Measurements from ENCODE around the gene GLT8D1. TPM values are rescaled to one million over a fixed set of nuclear protein-coding genes. Genes with fewer than 3 reads are reported as not detected.

The GLT8D1 gene
- polyA plus RNA-seq, 2 of the 4 experiments (the other 2 are of a cell fraction) = 37.3 to 58.5 TPM

DNA sequence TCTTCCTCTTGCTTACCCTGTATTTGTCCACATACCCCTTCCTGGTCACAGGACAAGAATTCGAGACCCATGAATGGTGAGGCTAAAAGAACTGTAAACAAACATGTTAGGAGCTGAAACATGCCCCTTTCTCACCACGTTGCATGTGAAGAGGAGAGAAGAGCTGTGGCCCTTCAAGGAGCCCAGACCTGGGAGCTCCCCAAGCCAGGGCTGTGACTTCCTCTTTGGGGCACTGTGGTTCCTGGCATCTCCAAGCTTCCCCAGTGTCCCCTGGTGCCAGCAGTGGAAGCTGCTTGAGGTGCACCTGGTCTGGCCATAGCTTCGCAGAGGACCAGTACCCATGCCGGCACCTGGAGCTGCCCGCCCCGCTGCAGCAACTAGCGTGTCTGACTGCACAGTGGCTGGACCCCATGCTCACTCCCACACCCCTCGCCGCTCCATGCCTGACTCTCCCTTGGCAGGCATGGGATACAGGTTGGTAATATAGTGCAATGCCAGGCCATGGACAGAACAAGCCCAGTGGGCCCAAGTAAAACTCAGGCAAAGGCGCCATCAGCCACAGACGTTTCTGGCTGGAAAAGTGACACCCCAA is 10.2 kb upstream of the GLT8D1 start:
- no peak overlapping the region for H3K4me2 ChIP-seq
- no peak for FAIRE-seq
- no peak overlapping the region for H3K27ac ChIP-seq
- no peak overlapping the region for H3K4me3 ChIP-seq
- H3K4me1 ChIP-seq = no peaks in the 10 kb centered on the region
- H3K9me3 ChIP-seq = no peaks in the 10 kb centered on the region
- 84% methylated on average over 10 of the region's 11 CpGs for WGBS (ENCODE audit: missing lambda C conversion rate)
- ChIA-PET POLR2A (interaction anchor here (0.5 to 1.2 kb wide), 2 partner anchors 10 to 97 kb away, joined by 3 read pairs; partner anchors contain the start of gene SPCS1), CTCF (interaction anchor here (1.2 kb wide), 1 partner anchor 244 kb away, joined by 3 read pairs; no protein-coding TSS in a partner anchor)
- no peak for DNase-seq (ENCODE audit: low read depth in 1 of 2, low spot score in 1 of 2)
- TF ChIP-seq TFCP2L1 (CRISPR knock-in tag; IDR thresholded peaks at IDR 0.05) = no peak
- TF ChIP-seq FOSB (CRISPR knock-in tag; IDR thresholded peaks at IDR 0.05) = no peak
- no peak for TF ChIP-seq ZC3H11A (IDR thresholded peaks at IDR 0.05)
- no peak for TF ChIP-seq CBX2 (IDR thresholded peaks at IDR 0.05; ENCODE audit: borderline replicate concordance, low read depth)
- TF ChIP-seq BHLHE40 (IDR thresholded peaks at IDR 0.05; ENCODE audit: low read depth, low read length) = no peak
- no peak for TF ChIP-seq HDAC2 (IDR thresholded peaks at IDR 0.05)
- no peak for ATAC-seq

- 88% methylated on average over 18 of the region's 39 CpGs for WGBS (ENCODE audit: missing lambda C conversion rate)
- Histone ChIP-seq H3K27ac (no peak overlapping the region), H3K9me3 (no peaks in the 10 kb centered on the region), H3K4me1 (no peaks in the 10 kb centered on the region), H3K4me3 (no peak overlapping the region), H3K4me2 (no peak overlapping the region)
- ChIA-PET POLR2A (no interaction called here), CTCF (interaction anchor here (0.6 kb wide), 1 partner anchor 476 kb away, joined by 4 read pairs; the partner anchor contains the start of gene TWF2)
- ATAC-seq (peak; percentile 34 to 47; a peak in 3 of 6 replicates), FAIRE-seq (no peak), DNase-seq (ENCODE audit: low read depth in 1 of 2, low spot score in 1 of 2) (no peak)
- TF ChIP-seq TP53 (CRISPR knock-in tag; IDR thresholded peaks at IDR 0.05) (no peak), ZSCAN20 (CRISPR knock-in tag; IDR thresholded peaks at IDR 0.05) (no peak), ELK1 (IDR thresholded peaks at IDR 0.05; ENCODE audit: low read depth, low read length) (no peak), CBX2 (IDR thresholded peaks at IDR 0.05; ENCODE audit: borderline replicate concordance, low read depth) (no peak), RFX5 (IDR thresholded peaks at IDR 0.05) (no peak), CEBPB (IDR thresholded peaks at IDR 0.05) (no peak), TFCP2L1 (CRISPR knock-in tag; IDR thresholded peaks at IDR 0.05) (no peak), CBX8 (IDR thresholded peaks at IDR 0.05) (no peak), NPAS2 (CRISPR knock-in tag; IDR thresholded peaks at IDR 0.05; ENCODE audit: borderline replicate concordance) (no peak), POLR2A (IDR thresholded peaks at IDR 0.05; ENCODE audit: low read length) (no peak), NFE2L2 (conservative IDR thresholded peaks at IDR 0.05; ENCODE audit: low read length) (no peak), CHD4 (IDR thresholded peaks at IDR 0.05; ENCODE audit: borderline replicate concordance) (no peak), HOXB5 (CRISPR knock-in tag; IDR thresholded peaks at IDR 0.05) (no peak), JUNB (IDR thresholded peaks at IDR 0.05) (no peak), RAD21 (conservative IDR thresholded peaks at IDR 0.05 in 1 of 2, IDR thresholded peaks at IDR 0.05 in 1 of 2) (no peak), FOSB (CRISPR knock-in tag; IDR thresholded peaks at IDR 0.05) (no peak), HOXB13 (CRISPR knock-in tag; IDR thresholded peaks at IDR 0.05; ENCODE audit: low read depth) (no peak), USF2 (IDR thresholded peaks at IDR 0.05) (no peak), MAX (IDR thresholded peaks at IDR 0.05) (no peak), EHMT2 (IDR thresholded peaks at IDR 0.05; ENCODE audit: low read depth) (no peak)
Observed at GRCh38 chr3:52714335-52715302, 9.0 kb upstream of the GLT8D1 start.

Data from A549 (cell line).